Measurements from ENCODE around the gene CACNA1S. TPM values are rescaled to one million over a fixed set of nuclear protein-coding genes. Genes with fewer than 3 reads are reported as not detected.

CACNA1S gene
- total and polyA plus RNA-seq, 2 of the 13 experiments (the other 11 are each of a cell fraction or from before 2014, with no cell fraction given): not detected

DNA sequence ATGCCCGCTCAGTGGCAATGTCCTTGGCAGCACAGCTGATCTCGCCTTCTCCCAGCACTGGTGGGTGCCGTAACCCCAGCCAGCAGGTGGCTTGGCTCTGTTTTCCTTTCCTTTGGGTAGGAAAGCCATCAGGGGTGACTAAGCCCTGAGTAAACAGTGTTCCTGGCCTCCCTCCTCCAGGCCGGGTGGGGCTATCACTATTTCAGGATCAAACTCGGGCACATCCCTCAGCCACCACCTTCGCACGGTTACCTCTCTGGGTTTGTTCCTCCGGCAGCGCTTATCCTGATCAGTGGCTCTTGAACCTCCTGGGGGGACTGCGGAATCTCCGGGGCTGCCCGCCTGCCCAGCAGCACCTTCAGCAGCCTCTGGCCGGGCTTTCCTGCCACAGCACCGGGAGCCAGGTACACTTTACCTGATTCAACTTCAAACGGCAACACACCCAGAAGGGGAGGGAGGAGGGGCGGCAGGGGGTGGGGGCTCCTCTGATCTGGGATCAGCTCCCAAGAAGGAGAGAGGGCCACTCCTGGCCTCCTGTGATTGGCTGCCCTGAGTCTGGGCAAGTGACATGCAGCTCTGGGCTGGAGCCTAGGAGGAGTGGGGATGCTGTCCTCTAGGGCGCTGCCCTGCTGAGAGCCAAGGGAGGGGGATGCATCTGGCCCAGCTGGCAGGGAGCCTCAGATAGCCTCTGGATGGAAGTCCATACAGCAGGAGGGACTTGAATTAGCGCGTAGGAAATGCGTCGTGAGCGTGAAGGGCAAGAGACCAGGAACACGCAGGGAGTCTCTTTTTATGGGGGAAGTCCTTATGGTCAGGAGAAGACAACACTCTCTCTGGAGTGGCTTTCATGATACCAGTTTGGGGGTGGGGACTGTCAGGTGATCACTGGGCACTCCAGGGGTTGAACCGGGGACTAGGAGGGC is 14.9 kb upstream of the CACNA1S start, which contains the start of gene ASCL5 (continued):
- TF ChIP-seq, protein P1, sequence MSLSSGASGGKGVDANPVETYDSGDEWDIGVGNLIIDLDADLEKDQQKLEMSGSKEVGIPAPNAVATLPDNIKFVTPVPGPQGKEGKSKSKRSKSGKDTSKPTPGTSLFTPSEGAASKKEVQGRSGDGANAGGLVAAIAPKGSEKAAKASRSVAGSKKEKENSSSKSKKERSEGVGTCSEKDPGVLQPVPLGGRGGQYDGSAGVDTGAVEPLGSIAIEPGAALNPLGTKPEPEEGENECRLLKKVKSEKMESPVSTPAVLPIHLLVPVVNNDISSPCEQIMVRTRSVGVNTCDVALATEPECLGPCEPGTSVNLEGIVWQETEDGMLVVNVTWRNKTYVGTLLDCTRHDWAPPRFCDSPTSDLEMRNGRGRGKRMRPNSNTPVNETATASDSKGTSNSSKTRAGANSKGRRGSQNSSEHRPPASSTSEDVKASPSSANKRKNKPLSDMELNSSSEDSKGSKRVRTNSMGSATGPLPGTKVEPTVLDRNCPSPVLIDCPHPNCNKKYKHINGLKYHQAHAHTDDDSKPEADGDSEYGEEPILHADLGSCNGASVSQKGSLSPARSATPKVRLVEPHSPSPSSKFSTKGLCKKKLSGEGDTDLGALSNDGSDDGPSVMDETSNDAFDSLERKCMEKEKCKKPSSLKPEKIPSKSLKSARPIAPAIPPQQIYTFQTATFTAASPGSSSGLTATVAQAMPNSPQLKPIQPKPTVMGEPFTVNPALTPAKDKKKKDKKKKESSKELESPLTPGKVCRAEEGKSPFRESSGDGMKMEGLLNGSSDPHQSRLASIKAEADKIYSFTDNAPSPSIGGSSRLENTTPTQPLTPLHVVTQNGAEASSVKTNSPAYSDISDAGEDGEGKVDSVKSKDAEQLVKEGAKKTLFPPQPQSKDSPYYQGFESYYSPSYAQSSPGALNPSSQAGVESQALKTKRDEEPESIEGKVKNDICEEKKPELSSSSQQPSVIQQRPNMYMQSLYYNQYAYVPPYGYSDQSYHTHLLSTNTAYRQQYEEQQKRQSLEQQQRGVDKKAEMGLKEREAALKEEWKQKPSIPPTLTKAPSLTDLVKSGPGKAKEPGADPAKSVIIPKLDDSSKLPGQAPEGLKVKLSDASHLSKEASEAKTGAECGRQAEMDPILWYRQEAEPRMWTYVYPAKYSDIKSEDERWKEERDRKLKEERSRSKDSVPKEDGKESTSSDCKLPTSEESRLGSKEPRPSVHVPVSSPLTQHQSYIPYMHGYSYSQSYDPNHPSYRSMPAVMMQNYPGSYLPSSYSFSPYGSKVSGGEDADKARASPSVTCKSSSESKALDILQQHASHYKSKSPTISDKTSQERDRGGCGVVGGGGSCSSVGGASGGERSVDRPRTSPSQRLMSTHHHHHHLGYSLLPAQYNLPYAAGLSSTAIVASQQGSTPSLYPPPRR (CRISPR knock-in tag; IDR thresholded peaks at IDR 0.05; ENCODE audit: borderline replicate concordance): no peak
- TF ChIP-seq FOXK1 (CRISPR knock-in tag; IDR thresholded peaks at IDR 0.05; ENCODE audit: borderline replicate concordance, low read depth): peak; percentile 45; the same call in 1 of the 2 replicates
- TF ChIP-seq FOXA1 (IDR thresholded peaks at IDR 0.05): no peak
- TF ChIP-seq FOXA1 (CRISPR knock-in tag; IDR thresholded peaks at IDR 0.05): peak; percentile 94
- TF ChIP-seq PITX1 (CRISPR knock-in tag; IDR thresholded peaks at IDR 0.05): peak; percentile 98
- no peak for TF ChIP-seq TBP (CRISPR knock-in tag; IDR thresholded peaks at IDR 0.05)
- TF ChIP-seq ZNF562 (CRISPR knock-in tag; IDR thresholded peaks at IDR 0.05; ENCODE audit: borderline replicate concordance): no peak
- TF ChIP-seq, protein P2, sequence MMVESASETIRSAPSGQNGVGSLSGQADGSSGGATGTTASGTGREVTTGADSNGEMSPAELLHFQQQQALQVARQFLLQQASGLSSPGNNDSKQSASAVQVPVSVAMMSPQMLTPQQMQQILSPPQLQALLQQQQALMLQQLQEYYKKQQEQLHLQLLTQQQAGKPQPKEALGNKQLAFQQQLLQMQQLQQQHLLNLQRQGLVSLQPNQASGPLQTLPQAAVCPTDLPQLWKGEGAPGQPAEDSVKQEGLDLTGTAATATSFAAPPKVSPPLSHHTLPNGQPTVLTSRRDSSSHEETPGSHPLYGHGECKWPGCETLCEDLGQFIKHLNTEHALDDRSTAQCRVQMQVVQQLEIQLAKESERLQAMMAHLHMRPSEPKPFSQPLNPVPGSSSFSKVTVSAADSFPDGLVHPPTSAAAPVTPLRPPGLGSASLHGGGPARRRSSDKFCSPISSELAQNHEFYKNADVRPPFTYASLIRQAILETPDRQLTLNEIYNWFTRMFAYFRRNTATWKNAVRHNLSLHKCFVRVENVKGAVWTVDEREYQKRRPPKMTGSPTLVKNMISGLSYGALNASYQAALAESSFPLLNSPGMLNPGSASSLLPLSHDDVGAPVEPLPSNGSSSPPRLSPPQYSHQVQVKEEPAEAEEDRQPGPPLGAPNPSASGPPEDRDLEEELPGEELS (CRISPR knock-in tag; IDR thresholded peaks at IDR 0.05): 0 out of 2 replicates have a peak, but pooled peaks have one; percentile 33
- TF ChIP-seq, protein P3, sequence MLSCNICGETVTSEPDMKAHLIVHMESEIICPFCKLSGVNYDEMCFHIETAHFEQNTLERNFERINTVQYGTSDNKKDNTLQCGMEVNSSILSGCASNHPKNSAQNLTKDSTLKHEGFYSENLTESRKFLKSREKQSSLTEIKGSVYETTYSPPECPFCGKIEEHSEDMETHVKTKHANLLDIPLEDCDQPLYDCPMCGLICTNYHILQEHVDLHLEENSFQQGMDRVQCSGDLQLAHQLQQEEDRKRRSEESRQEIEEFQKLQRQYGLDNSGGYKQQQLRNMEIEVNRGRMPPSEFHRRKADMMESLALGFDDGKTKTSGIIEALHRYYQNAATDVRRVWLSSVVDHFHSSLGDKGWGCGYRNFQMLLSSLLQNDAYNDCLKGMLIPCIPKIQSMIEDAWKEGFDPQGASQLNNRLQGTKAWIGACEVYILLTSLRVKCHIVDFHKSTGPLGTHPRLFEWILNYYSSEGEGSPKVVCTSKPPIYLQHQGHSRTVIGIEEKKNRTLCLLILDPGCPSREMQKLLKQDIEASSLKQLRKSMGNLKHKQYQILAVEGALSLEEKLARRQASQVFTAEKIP (CRISPR knock-in tag; IDR thresholded peaks at IDR 0.05; ENCODE audit: borderline replicate concordance): no peak
- TF ChIP-seq JUN (CRISPR knock-in tag; IDR thresholded peaks at IDR 0.05): peak; percentile 85
- no peak for TF ChIP-seq SIX1 (CRISPR knock-in tag; IDR thresholded peaks at IDR 0.05; ENCODE audit: borderline replicate concordance)
- peak; percentile 20; the same call in 1 of the 2 replicates for TF ChIP-seq TBX2 (CRISPR knock-in tag; IDR thresholded peaks at IDR 0.05; ENCODE audit: borderline replicate concordance)
- TF ChIP-seq FOXA3 (CRISPR knock-in tag; IDR thresholded peaks at IDR 0.05): peak; percentile 88
- TF ChIP-seq ERF (CRISPR knock-in tag; IDR thresholded peaks at IDR 0.05): peak; percentile 24; the same call in 1 of the 2 replicates
- TF ChIP-seq CBX2 (IDR thresholded peaks at IDR 0.05; ENCODE audit: low read depth, low read length): no peak
- TF ChIP-seq CBX2 (CRISPR knock-in tag; IDR thresholded peaks at IDR 0.05; ENCODE audit: low read depth): no peak
- peak; percentile 97 for TF ChIP-seq FOSL2 (CRISPR knock-in tag; IDR thresholded peaks at IDR 0.05)
- TF ChIP-seq ZNF12 (CRISPR knock-in tag; IDR thresholded peaks at IDR 0.05): peak; percentile 57; the same call in 1 of the 2 replicates
- TF ChIP-seq ISL2 (CRISPR knock-in tag; IDR thresholded peaks at IDR 0.05): no peak
- no peak for TF ChIP-seq ZNF569 (CRISPR knock-in tag; IDR thresholded peaks at IDR 0.05; ENCODE audit: borderline replicate concordance)
